OCI-LY7 (cell line): ENCODE results near the gene COL23A1. TPM values are rescaled to one million over a fixed set of nuclear protein-coding genes. Genes with fewer than 3 reads are reported as not detected.

ENCODE experiments used
- BruUV-seq: library from RNA; stranded (reverse); fragments of 400-500 nt; replicated peaks from 2 replicates; lab custom pipeline; 2021; lab: Mats Ljungman, UMichigan
- CTCF ChIA-PET: fragments of 300-600 bp; sonication (Branson Sonifier 250); formaldehyde crosslinking; loops from one replicate; lab custom pipeline; 2022; ENCODE audit warnings: antibody characterized with exemption; ENCODE audit not compliant: unreplicated experiment; lab: Charles Lee
- POLR2A ChIA-PET: fragments of 300-600 bp; sonication (Branson Sonifier 250); formaldehyde crosslinking; loops from one replicate; lab custom pipeline; 2022; ENCODE audit warnings: antibody characterized with exemption; lab: Charles Lee
- DNase-seq: peaks from one replicate; pipeline ENCODE4 v3.0.0-alpha.2; 2015; ENCODE audit warnings: low spot score
- H2AFZ ChIP-seq: fragments of 200-600 bp; sonication (generic), shearing (Covaris generic); 2 replicates; pipeline ENCODE4 v1.6.1; 2014; ENCODE audit warnings: mild to moderate bottlenecking, antibody characterized with exemption, low read length, moderate library complexity
- H3K27ac ChIP-seq: fragments of 200-600 bp; sonication (generic); 2 replicates; pipeline ENCODE4 v1.5.1; 2014; ENCODE audit warnings: mixed run types, low read depth, mild to moderate bottlenecking, moderate library complexity, low read length, inconsistent platforms; ENCODE audit not compliant: poor library complexity, severe bottlenecking
- H3K36me3 ChIP-seq: fragments of 200-600 bp; sonication (generic); 2 replicates; pipeline ENCODE4 v1.6.1; 2014; ENCODE audit warnings: mild to moderate bottlenecking, antibody characterized with exemption, low read length, moderate library complexity, mixed read lengths; ENCODE audit not compliant: insufficient read depth
- H3K4me1 ChIP-seq: fragments of 200-600 bp; sonication (generic); 2 replicates; pipeline ENCODE4 v1.5.1; 2014; ENCODE audit warnings: mild to moderate bottlenecking, low read length; ENCODE audit not compliant: insufficient read depth, poor library complexity, severe bottlenecking
- H3K4me2 ChIP-seq: fragments of 200-600 bp; sonication (generic); 2 replicates; pipeline ENCODE4 v1.6.1; 2014; ENCODE audit warnings: mild to moderate bottlenecking, low read length
- H3K4me3 ChIP-seq: fragments of 200-600 bp; sonication (generic); 2 replicates; pipeline ENCODE4 v1.5.1; 2014; ENCODE audit warnings: mild to moderate bottlenecking, low read depth, low read length; ENCODE audit not compliant: poor library complexity, severe bottlenecking
- H3K79me2 ChIP-seq: fragments of 200-600 bp; sonication (generic); 2 replicates; pipeline ENCODE4 v1.6.1; 2016; ENCODE audit warnings: low read depth, mild to moderate bottlenecking, low read length, moderate library complexity, mixed read lengths; ENCODE audit not compliant: insufficient read depth
- H3K9me2 ChIP-seq: fragments of 200-600 bp; sonication (generic); 2 replicates; pipeline ENCODE4 v1.6.1; 2016; ENCODE audit warnings: mild to moderate bottlenecking, low read length, mixed read lengths; ENCODE audit not compliant: insufficient read depth
- H3K9me3 ChIP-seq: fragments of 200-600 bp; sonication (generic); 2 replicates; pipeline ENCODE4 v1.6.1; 2014; ENCODE audit warnings: mild to moderate bottlenecking, mixed run types, low read length, mixed read lengths
- H4K20me1 ChIP-seq: fragments of 200-600 bp; sonication (generic); 2 replicates; pipeline ENCODE4 v1.6.1; 2014; ENCODE audit warnings: mild to moderate bottlenecking, antibody characterized with exemption, low read length, moderate library complexity, mixed read lengths; ENCODE audit not compliant: insufficient read depth
- CTCF ChIP-seq: fragments of 200-600 bp; sonication (generic); conservative IDR thresholded peaks from 2 replicates; pipeline ENCODE4 v1.5.1; 2014; ENCODE audit warnings: mild to moderate bottlenecking, antibody characterized with exemption, low read length, moderate library complexity, mixed read lengths
- EZH2phosphoT487 ChIP-seq: fragments of 200-600 bp; sonication (generic); IDR thresholded peaks from 2 replicates; pipeline ENCODE4 v1.6.1; 2018; ENCODE audit warnings: low read depth, borderline replicate concordance, mild to moderate bottlenecking, mixed run types, antibody characterized with exemption, low read length, moderate library complexity, mixed read lengths
- intact Hi-C: fragments of 100-400 bp; cut with micrococcal nuclease; formaldehyde crosslinking; loops from one replicate; pipeline ENCODE4 v1.10.0; 2022; ENCODE audit not compliant: unreplicated experiment
- total RNA-seq, 2 experiments: library from RNA; depleted of rRNA in 1 of 2; stranded (reverse); fragments of >200 nt in 1 of 2; shearing (Covaris generic) in 1 of 2; gene quantifications; 2 replicates each; pipeline ENCODE4 v1.2.3, GENCODE V29; 2014 to 2022

Gene COL23A1
- total RNA-seq, 2 experiments from 2014 or later = 0.53 TPM; not detected in 1

GRCh38 chr5:178346607-178347334, 243.4 kb downstream of the COL23A1 start:
- CTCF ChIA-PET = no interaction called here
- no peak overlapping the region for H3K27ac ChIP-seq

GRCh38 chr5:178343306-178343705, 246.9 kb downstream of the COL23A1 start:
- H3K9me2 ChIP-seq = no peaks in the 10 kb centered on the region
- H3K4me2 ChIP-seq = no peak overlapping the region
- intact Hi-C loops = no loop called here
- no peak overlapping the region for H2AFZ ChIP-seq
- POLR2A ChIA-PET = interaction anchor here (0.9 kb wide), 1 partner anchor 12 kb away, joined by 3 read pairs; no protein-coding TSS in a partner anchor
- H3K4me1 ChIP-seq = no peaks in the 10 kb centered on the region
- no peaks in the 10 kb centered on the region for H3K36me3 ChIP-seq
- H3K79me2 ChIP-seq = no peaks in the 10 kb centered on the region
- CTCF ChIA-PET = no interaction called here
- DNase-seq = no peak
- H3K4me3 ChIP-seq = no peak overlapping the region
- no peak overlapping the region for H3K27ac ChIP-seq
- no peaks in the 10 kb centered on the region for H4K20me1 ChIP-seq
- TF ChIP-seq CTCF (no peak), EZH2phosphoT487 (no peak)
- H3K9me3 ChIP-seq = no peaks in the 10 kb centered on the region
- BruUV-seq = no TSS peak

More at GRCh38 chr5:178346607-178347334, 243.4 kb downstream of the COL23A1 start:
- Histone ChIP-seq H3K36me3 (no peaks in the 10 kb centered on the region), H2AFZ (no peak overlapping the region), H3K9me3 (no peaks in the 10 kb centered on the region), H3K79me2 (no peaks in the 10 kb centered on the region), H3K4me3 (no peak overlapping the region), H3K9me2 (no peaks in the 10 kb centered on the region), H3K4me1 (no peaks in the 10 kb centered on the region), H3K4me2 (no peak overlapping the region), H4K20me1 (no peaks in the 10 kb centered on the region)
- intact Hi-C loops = no loop called here
- POLR2A ChIA-PET = interaction anchor here (0.6 kb wide), 1 partner anchor 499 kb away, joined by 4 read pairs; no protein-coding TSS in a partner anchor
- BruUV-seq = no TSS peak
- no peak for TF ChIP-seq CTCF
- TF ChIP-seq EZH2phosphoT487 = no peak
- DNase-seq = no peak

- Histone ChIP-seq H3K4me1 (no peaks in the 10 kb centered on the region), H3K9me2 (no peaks in the 10 kb centered on the region), H2AFZ (no peak overlapping the region), H3K27ac (no peak overlapping the region), H3K79me2 (no peaks in the 10 kb centered on the region), H3K36me3 (no peaks in the 10 kb centered on the region), H3K4me2 (no peak overlapping the region), H4K20me1 (no peaks in the 10 kb centered on the region), H3K4me3 (no peak overlapping the region), H3K9me3 (no peaks in the 10 kb centered on the region)
- no peak for DNase-seq
- no TSS peak for BruUV-seq
- TF ChIP-seq EZH2phosphoT487 = no peak
- TF ChIP-seq CTCF = no peak
- intact Hi-C loops = no loop called here
- POLR2A ChIA-PET = no interaction called here
- CTCF ChIA-PET = no interaction called here
Measured at GRCh38 chr5:178341851-178342140, 248.4 kb downstream of the COL23A1 start.
